Type B pancreatic cell (in vitro differentiated cells): Measurements from ENCODE around the gene SLC35F6. TPM values are rescaled to one million over a fixed set of nuclear protein-coding genes. Genes with fewer than 3 reads are reported as not detected.
A peak's percentile ranks its signal among the peaks of the same experiment; 100 is the strongest.
"Not testable (repeated sequence)": the region's sequence is repeated elsewhere in the genome, so short reads cannot be mapped to it uniquely, and the experiment has no call there.

Source experiments
- DNase-seq: peaks from one replicate; pipeline ENCODE4 v3.0.0; 2021; ENCODE audit warnings: mixed read lengths; ENCODE audit not compliant: unreplicated experiment; ENCODE audit errors: extremely low spot score
- H3K27ac Mint-ChIP-seq: 2 replicates; pipeline ENCODE4 v1.8.0; 2021; ENCODE audit warnings: mild to moderate bottlenecking, mixed read lengths
- H3K27me3 Mint-ChIP-seq: 2 replicates; pipeline ENCODE4 v1.8.0; 2021; ENCODE audit warnings: mixed read lengths
- H3K36me3 Mint-ChIP-seq: 2 replicates; pipeline ENCODE4 v1.8.0; 2021; ENCODE audit warnings: mixed read lengths
- H3K4me1 Mint-ChIP-seq: one replicate; pipeline ENCODE4 v1.8.0; 2021; ENCODE audit warnings: mixed read lengths; ENCODE audit not compliant: unreplicated experiment
- H3K4me3 Mint-ChIP-seq: 2 replicates; pipeline ENCODE4 v1.8.0; 2021; ENCODE audit warnings: mild to moderate bottlenecking, mixed read lengths
- H3K9me3 Mint-ChIP-seq: 2 replicates; pipeline ENCODE4 v1.8.0; 2021; ENCODE audit warnings: mixed read lengths
- total RNA-seq: library from RNA; stranded (reverse); gene quantifications from 2 replicates; pipeline ENCODE4 v1.2.1, GENCODE V29; 2021; ENCODE audit warnings: low replicate concordance
- TF ChIP-seq, protein P1 (sequence below): fragments of 200-600 bp; sonication (generic); conservative IDR thresholded peaks from 2 replicates; pipeline ENCODE4 v1.5.0; 2021; ENCODE audit warnings: antibody characterized with exemption, mild to moderate bottlenecking

Gene SLC35F6
- total RNA-seq, 1 donor from 2014 or later: 28.5 TPM

- no peaks in the 10 kb centered on the region for H3K36me3 Mint-ChIP-seq
- no peaks in the 10 kb centered on the region for H3K9me3 Mint-ChIP-seq
- DNase-seq: no peak
- TF ChIP-seq, protein P1, sequence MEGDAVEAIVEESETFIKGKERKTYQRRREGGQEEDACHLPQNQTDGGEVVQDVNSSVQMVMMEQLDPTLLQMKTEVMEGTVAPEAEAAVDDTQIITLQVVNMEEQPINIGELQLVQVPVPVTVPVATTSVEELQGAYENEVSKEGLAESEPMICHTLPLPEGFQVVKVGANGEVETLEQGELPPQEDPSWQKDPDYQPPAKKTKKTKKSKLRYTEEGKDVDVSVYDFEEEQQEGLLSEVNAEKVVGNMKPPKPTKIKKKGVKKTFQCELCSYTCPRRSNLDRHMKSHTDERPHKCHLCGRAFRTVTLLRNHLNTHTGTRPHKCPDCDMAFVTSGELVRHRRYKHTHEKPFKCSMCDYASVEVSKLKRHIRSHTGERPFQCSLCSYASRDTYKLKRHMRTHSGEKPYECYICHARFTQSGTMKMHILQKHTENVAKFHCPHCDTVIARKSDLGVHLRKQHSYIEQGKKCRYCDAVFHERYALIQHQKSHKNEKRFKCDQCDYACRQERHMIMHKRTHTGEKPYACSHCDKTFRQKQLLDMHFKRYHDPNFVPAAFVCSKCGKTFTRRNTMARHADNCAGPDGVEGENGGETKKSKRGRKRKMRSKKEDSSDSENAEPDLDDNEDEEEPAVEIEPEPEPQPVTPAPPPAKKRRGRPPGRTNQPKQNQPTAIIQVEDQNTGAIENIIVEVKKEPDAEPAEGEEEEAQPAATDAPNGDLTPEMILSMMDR: no peak
- no peaks in the 10 kb centered on the region for H3K27me3 Mint-ChIP-seq
- H3K4me1 Mint-ChIP-seq: peaks cover 20% of the 10 kb centered on the region
- H3K4me3 Mint-ChIP-seq: no peak overlapping the region
- H3K27ac Mint-ChIP-seq: no peak overlapping the region
These were observed 19.1 kb upstream of the SLC35F6 start for GRCh38 chr2:26744953-26745352.

GRCh38 chr2:26745609-26746327 lies 18.3 kb upstream of the SLC35F6 start:
- Mint-ChIP-seq H3K4me1 (peaks cover 23% of the 10 kb centered on the region), H3K27ac (no peak overlapping the region), H3K9me3 (no peaks in the 10 kb centered on the region), H3K27me3 (no peaks in the 10 kb centered on the region), H3K36me3 (no peaks in the 10 kb centered on the region), H3K4me3 (no peak overlapping the region)
- TF ChIP-seq, protein P1: peak; percentile 97
- peak; percentile 87 for DNase-seq

DNA sequence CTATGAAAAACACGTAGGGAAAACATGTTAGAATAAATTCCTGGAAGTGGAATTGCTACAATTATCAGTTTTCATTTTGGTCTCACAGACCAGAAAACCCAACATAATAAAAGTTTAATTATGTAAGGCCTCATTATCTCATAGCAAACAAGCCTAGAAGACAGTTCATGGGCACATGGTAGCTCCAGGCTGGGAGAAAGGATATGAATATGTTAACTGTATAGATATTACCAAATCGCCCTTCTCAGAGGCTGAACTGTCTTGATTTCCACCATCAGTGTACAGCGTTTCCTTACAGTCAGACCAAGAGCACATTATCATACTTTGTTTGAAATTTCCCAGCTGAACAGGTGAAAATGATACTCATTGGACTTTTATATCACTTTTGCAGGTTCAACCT lies 17.1 kb upstream of the SLC35F6 start:
- Mint-ChIP-seq H3K4me3 (no peak overlapping the region), H3K36me3 (no peaks in the 10 kb centered on the region), H3K27ac (no peak overlapping the region), H3K27me3 (no peaks in the 10 kb centered on the region), H3K4me1 (peaks cover 18% of the 10 kb centered on the region), H3K9me3 (peaks cover 4% of the 10 kb centered on the region)
- TF ChIP-seq, protein P1: no peak
- DNase-seq: no peak

GRCh38 chr2:26749787-26750420 lies 14.2 kb upstream of the SLC35F6 start:
- Mint-ChIP-seq H3K4me3 (peak overlapping the region; percentile 47), H3K27ac (peak overlapping the region; percentile 88), H3K4me1 (peaks cover 13% of the 10 kb centered on the region)
- H3K36me3 Mint-ChIP-seq, DNase-seq, H3K9me3 Mint-ChIP-seq, H3K27me3 Mint-ChIP-seq: not testable (repeated sequence)

- H3K36me3 Mint-ChIP-seq, DNase-seq, H3K4me3 Mint-ChIP-seq, H3K9me3 Mint-ChIP-seq, H3K27me3 Mint-ChIP-seq: not testable (repeated sequence)
- Mint-ChIP-seq H3K27ac (peak overlapping the region; percentile 88), H3K4me1 (peaks cover 12% of the 10 kb centered on the region)
These were observed 13.6 kb upstream of the SLC35F6 start for GRCh38 chr2:26750467-26750866.

GRCh38 chr2:26752656-26753055 lies 11.4 kb upstream of the SLC35F6 start:
- peaks cover 4% of the 10 kb centered on the region for H3K9me3 Mint-ChIP-seq
- H3K4me3 Mint-ChIP-seq: no peak overlapping the region
- peaks cover 12% of the 10 kb centered on the region for H3K4me1 Mint-ChIP-seq
- H3K27ac Mint-ChIP-seq: no peak overlapping the region
- H3K27me3 Mint-ChIP-seq: no peaks in the 10 kb centered on the region
- TF ChIP-seq, protein P1: no peak
- no peaks in the 10 kb centered on the region for H3K36me3 Mint-ChIP-seq
- no peak for DNase-seq
